IPS DF 6.9 (cell line): ENCODE results near the gene PDE6B.
A peak's percentile ranks its signal among the peaks of the same experiment; 100 is the strongest.

Experiments
- DNase-seq: peaks from one replicate; pipeline ENCODE4 v3.0.0-alpha.2; 2013; ENCODE audit warnings: low read depth, low spot score
- H3K27ac ChIP-seq: one replicate; pipeline ENCODE4 v1.5.1; 2013; ENCODE audit warnings: low read length, control low read depth
- H3K27me3 ChIP-seq: 2 replicates; pipeline ENCODE4 v1.6.1; 2013; ENCODE audit warnings: mild to moderate bottlenecking, low read length; ENCODE audit not compliant: control insufficient read depth, insufficient read depth
- H3K36me3 ChIP-seq: 2 replicates; pipeline ENCODE4 v1.6.1; 2013; ENCODE audit warnings: low read length; ENCODE audit not compliant: control insufficient read depth, insufficient read depth
- H3K4me1 ChIP-seq: 2 replicates; pipeline ENCODE4 v1.6.1; 2013; ENCODE audit warnings: low read length; ENCODE audit not compliant: control insufficient read depth, insufficient read depth
- H3K4me3 ChIP-seq: 2 replicates; pipeline ENCODE4 v1.5.1; 2013; ENCODE audit warnings: mild to moderate bottlenecking, low read length
- H3K9me3 ChIP-seq: 2 replicates; pipeline ENCODE4 v1.6.1; 2013; ENCODE audit warnings: low read length, inconsistent platforms; ENCODE audit not compliant: control insufficient read depth, insufficient read depth
- WGBS: extraction: QIAGEN DNeasy Blood & Tissue Kit; methylation state at CpG from one replicate; pipeline ENCODE4 v1.1.7; 2013; ENCODE audit warnings: mixed read lengths, missing lambda C conversion rate; ENCODE audit not compliant: insufficient read length, insufficient coverage; 5-methylcytosine and 5-hydroxymethylcytosine counted together

The PDE6B gene

GRCh38 chr4:675980-676870 lies 50.9 kb downstream of the PDE6B start:
- H3K27ac ChIP-seq: no peak overlapping the region
- no CpG with 5 or more reads among the region's 19 CpGs for WGBS
- H3K4me1 ChIP-seq: peaks cover 5% of the 10 kb centered on the region; the same call in 1 of the 2 replicates
- no peaks in the 10 kb centered on the region for H3K9me3 ChIP-seq
- no peak for DNase-seq
- no peak overlapping the region for H3K4me3 ChIP-seq
- peaks cover 7% of the 10 kb centered on the region for H3K36me3 ChIP-seq
- no peaks in the 10 kb centered on the region for H3K27me3 ChIP-seq

DNA sequence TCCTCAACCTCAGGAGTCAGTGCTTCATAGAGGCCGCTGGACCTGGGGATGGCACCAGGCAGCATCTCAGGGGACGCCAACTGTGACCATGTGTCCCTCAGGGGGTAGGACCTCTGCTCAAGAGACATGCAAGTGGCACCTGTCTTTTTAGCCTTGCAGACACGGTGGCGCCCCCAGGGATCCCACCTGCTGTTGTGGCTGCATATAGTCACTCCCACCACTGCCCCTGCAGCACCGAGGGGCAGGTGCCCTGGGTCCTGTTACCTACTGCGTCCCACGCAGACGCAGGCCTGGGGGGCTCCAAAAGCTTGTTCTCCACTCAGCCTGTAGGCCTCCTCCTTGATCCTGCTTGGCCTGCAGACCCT lies 51.5 kb downstream of the PDE6B start:
- no peak overlapping the region for H3K4me3 ChIP-seq
- WGBS: no CpG with 5 or more reads among the region's 8 CpGs
- peaks cover 4% of the 10 kb centered on the region for H3K36me3 ChIP-seq
- DNase-seq: no peak
- no peaks in the 10 kb centered on the region for H3K9me3 ChIP-seq
- H3K4me1 ChIP-seq: peaks cover 5% of the 10 kb centered on the region; the same call in 1 of the 2 replicates
- H3K27me3 ChIP-seq: no peaks in the 10 kb centered on the region
- H3K27ac ChIP-seq: no peak overlapping the region

GRCh38 chr4:677431-678293 lies 52.3 kb downstream of the PDE6B start:
- DNase-seq: no peak
- peaks cover 6% of the 10 kb centered on the region; the same call in 1 of the 2 replicates for H3K4me1 ChIP-seq
- no peaks in the 10 kb centered on the region for H3K27me3 ChIP-seq
- H3K36me3 ChIP-seq: no peaks in the 10 kb centered on the region; the same call in 1 of the 2 replicates
- no peak overlapping the region for H3K4me3 ChIP-seq
- WGBS: no CpG with 5 or more reads among the region's 26 CpGs
- H3K9me3 ChIP-seq: no peaks in the 10 kb centered on the region
- no peak overlapping the region for H3K27ac ChIP-seq

GRCh38 chr4:678331-679103 lies 53.1 kb downstream of the PDE6B start:
- H3K4me1 ChIP-seq: peaks cover 7% of the 10 kb centered on the region; the same call in 1 of the 2 replicates

DNA sequence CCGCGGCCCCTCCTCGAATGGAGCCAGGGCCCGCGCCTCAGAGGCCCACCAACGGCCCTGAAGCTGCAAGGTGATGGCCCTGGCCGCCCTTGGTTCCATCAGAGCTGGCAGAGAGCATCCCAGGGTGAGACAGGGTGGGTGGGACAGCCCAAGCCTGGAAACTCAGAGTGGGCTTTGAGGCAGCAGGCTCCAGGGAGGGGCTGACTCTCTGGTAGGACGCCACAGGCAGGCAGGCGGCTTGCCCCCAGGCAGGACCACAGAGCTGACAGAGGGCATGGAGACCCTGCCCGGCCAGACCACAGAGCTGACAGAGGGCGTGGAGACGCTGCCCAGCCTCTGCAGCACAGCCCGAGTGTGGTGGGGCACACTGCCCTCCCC lies 53.7 kb downstream of the PDE6B start:
- Histone ChIP-seq H3K9me3 (no peaks in the 10 kb centered on the region), H3K4me1 (peaks cover 10% of the 10 kb centered on the region), H3K27ac (no peak overlapping the region), H3K4me3 (no peak overlapping the region), H3K27me3 (no peaks in the 10 kb centered on the region), H3K36me3 (no peaks in the 10 kb centered on the region; the same call in 1 of the 2 replicates)
- no CpG with 5 or more reads among the region's 13 CpGs for WGBS
- no peak for DNase-seq

More at GRCh38 chr4:678331-679103, 53.1 kb downstream of the PDE6B start:
- no peaks in the 10 kb centered on the region for H3K9me3 ChIP-seq
- no peak for DNase-seq
- no peak overlapping the region for H3K4me3 ChIP-seq
- no peaks in the 10 kb centered on the region for H3K27me3 ChIP-seq
- no CpG with 5 or more reads among the region's 14 CpGs for WGBS
- H3K27ac ChIP-seq: no peak overlapping the region
- H3K36me3 ChIP-seq: no peaks in the 10 kb centered on the region; the same call in 1 of the 2 replicates

DNA sequence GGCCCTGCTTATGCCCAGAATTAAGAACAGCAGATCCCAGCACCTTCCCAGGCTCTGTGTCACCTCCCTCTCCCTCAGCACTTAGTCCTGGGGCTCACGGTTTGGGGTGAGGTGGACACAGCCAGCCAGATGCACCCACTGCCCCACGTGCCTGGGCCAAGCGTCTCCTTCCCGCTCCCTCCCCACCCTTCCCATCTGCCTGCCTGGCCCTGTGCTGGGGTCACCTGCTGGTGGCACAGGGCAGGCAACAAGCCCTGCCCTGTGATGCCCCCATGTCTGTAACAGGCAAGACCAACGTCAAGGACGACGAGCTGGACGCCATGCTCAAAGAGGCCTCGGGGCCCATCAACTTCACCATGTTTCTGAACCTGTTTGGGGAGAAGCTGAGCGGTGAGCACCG lies 54.3 kb downstream of the PDE6B start:
- Histone ChIP-seq H3K27me3 (no peaks in the 10 kb centered on the region), H3K36me3 (no peaks in the 10 kb centered on the region; the same call in 1 of the 2 replicates), H3K4me3 (no peak overlapping the region), H3K27ac (no peak overlapping the region), H3K9me3 (no peaks in the 10 kb centered on the region), H3K4me1 (peaks cover 11% of the 10 kb centered on the region)
- DNase-seq: no peak
- WGBS: no CpG with 5 or more reads among the region's 11 CpGs

- Histone ChIP-seq H3K27ac (no peak overlapping the region), H3K4me3 (no peak overlapping the region), H3K4me1 (peaks cover 9% of the 10 kb centered on the region), H3K36me3 (no peaks in the 10 kb centered on the region; the same call in 1 of the 2 replicates), H3K27me3 (no peaks in the 10 kb centered on the region), H3K9me3 (no peaks in the 10 kb centered on the region)
- no CpG with 5 or more reads among the region's 9 CpGs for WGBS
- no peak for DNase-seq
Observed at GRCh38 chr4:680091-680490, 54.7 kb downstream of the PDE6B start.

GRCh38 chr4:680551-680927 lies 55.2 kb downstream of the PDE6B start:
- WGBS: no CpG with 5 or more reads among the region's 17 CpGs
- no peak for DNase-seq

DNA sequence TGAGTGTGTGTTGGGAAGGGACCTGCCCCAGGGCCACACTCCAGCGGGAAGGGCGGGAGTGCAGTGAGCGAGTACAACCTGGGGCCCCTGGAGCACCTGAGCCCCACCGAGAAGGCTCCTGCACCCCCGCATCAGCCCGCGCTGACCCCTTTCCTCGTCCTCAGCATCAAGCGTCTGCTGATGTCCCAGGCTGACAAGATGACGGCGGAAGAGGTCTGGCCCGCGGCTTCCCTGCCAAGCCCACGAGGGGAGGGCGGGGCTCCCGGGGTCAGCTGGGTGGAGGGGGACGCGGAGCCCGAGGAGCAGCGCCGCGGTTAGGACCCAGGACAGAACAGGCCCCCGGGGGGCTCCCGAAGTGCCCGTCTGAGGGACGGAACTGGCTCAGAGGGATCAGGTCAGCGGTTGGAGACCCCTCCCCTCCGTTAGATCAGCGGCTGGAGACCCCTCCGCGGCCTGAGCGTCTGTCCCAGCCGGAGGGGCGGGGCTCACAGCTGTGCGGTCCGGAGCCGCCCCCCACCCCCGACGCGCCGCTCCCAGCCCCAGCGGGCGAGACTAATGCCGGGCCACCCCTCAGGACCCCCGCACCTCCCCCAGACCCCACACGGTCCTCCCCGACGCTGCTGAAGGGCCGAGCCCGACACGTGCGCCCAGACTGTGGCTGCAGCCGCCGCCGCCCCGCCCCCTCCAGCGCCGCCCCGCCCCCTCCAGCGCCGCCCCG lies 55.7 kb downstream of the PDE6B start:
- no peak overlapping the region for H3K27ac ChIP-seq

More at GRCh38 chr4:680551-680927, 55.2 kb downstream of the PDE6B start:
- H3K4me1 ChIP-seq: peaks cover 9% of the 10 kb centered on the region
- H3K4me3 ChIP-seq: peak overlapping the region; percentile 55; the same call in 1 of the 2 replicates
- H3K36me3 ChIP-seq: no peaks in the 10 kb centered on the region; the same call in 1 of the 2 replicates
- H3K9me3 ChIP-seq: no peaks in the 10 kb centered on the region
- no peaks in the 10 kb centered on the region for H3K27me3 ChIP-seq
- H3K27ac ChIP-seq: no peak overlapping the region

More for the DNA sequence above, 55.7 kb downstream of the PDE6B start:
- H3K36me3 ChIP-seq: no peaks in the 10 kb centered on the region; the same call in 1 of the 2 replicates
- no peaks in the 10 kb centered on the region for H3K9me3 ChIP-seq
- DNase-seq: no peak
- H3K27me3 ChIP-seq: no peaks in the 10 kb centered on the region
- peaks cover 9% of the 10 kb centered on the region for H3K4me1 ChIP-seq
- no CpG with 5 or more reads among the region's 62 CpGs for WGBS
- peak overlapping the region; percentile 55; the same call in 1 of the 2 replicates for H3K4me3 ChIP-seq
